ENCODE measurements around the gene NCL.

Gene NCL

GRCh38 chr2:231429901-231430300, 34.4 kb downstream of the NCL start:
- no peak for DNase-seq (ENCODE audit: insufficient read length, low spot score)
- FAIRE-seq, result no peak
- no peak for TF ChIP-seq CTCF (IDR thresholded peaks at IDR 0.05; ENCODE audit: insufficient read depth, missing control alignments)

- DNase-seq (ENCODE audit: insufficient read length, low spot score) (no peak), FAIRE-seq (no peak)
- no peak for TF ChIP-seq CTCF (IDR thresholded peaks at IDR 0.05; ENCODE audit: insufficient read depth, missing control alignments)
Measured at GRCh38 chr2:231429152-231429551, 35.1 kb downstream of the NCL start.

GRCh38 chr2:231427116-231427515, 37.2 kb downstream of the NCL start:
- FAIRE-seq, result no peak
- TF ChIP-seq CTCF (IDR thresholded peaks at IDR 0.05; ENCODE audit: insufficient read depth, missing control alignments), result no peak

GRCh38 chr2:231425811-231426703, 38.2 kb downstream of the NCL start:
- TF ChIP-seq CTCF (IDR thresholded peaks at IDR 0.05; ENCODE audit: insufficient read depth, missing control alignments), result no peak
- FAIRE-seq, result no peak
- DNase-seq (ENCODE audit: insufficient read length, low spot score), result no peak

More at GRCh38 chr2:231427116-231427515, 37.2 kb downstream of the NCL start:
- DNase-seq (ENCODE audit: insufficient read length, low spot score), result no peak

GRCh38 chr2:231425291-231425810, 38.9 kb downstream of the NCL start:
- no peak for TF ChIP-seq CTCF (IDR thresholded peaks at IDR 0.05; ENCODE audit: insufficient read depth, missing control alignments)
- FAIRE-seq (no peak), DNase-seq (ENCODE audit: insufficient read length, low spot score) (no peak)

- TF ChIP-seq CTCF (IDR thresholded peaks at IDR 0.05; ENCODE audit: insufficient read depth, missing control alignments), result no peak
- DNase-seq (ENCODE audit: insufficient read length, low spot score) (no peak), FAIRE-seq (no peak)
Measured at GRCh38 chr2:231423176-231423575, 41.1 kb downstream of the NCL start.

- FAIRE-seq (no peak), DNase-seq (ENCODE audit: insufficient read length, low spot score) (no peak)
- TF ChIP-seq CTCF (IDR thresholded peaks at IDR 0.05; ENCODE audit: insufficient read depth, missing control alignments), result no peak
Measured at GRCh38 chr2:231422056-231422455, 42.2 kb downstream of the NCL start.
